NCI-H1105 treated with DMSO at 0.1 percent for 48 hours (cell line): ENCODE results near the gene ABHD10.

ENCODE experiments used
- DNase-seq: peaks from one replicate; lab custom pipeline; 2025; lab: John Stamatoyannopoulos, UW

ABHD10 gene

GRCh38 chr3:112000966-112001365 lies 22.1 kb downstream of the ABHD10 start:
- DNase-seq = no peak

DNA sequence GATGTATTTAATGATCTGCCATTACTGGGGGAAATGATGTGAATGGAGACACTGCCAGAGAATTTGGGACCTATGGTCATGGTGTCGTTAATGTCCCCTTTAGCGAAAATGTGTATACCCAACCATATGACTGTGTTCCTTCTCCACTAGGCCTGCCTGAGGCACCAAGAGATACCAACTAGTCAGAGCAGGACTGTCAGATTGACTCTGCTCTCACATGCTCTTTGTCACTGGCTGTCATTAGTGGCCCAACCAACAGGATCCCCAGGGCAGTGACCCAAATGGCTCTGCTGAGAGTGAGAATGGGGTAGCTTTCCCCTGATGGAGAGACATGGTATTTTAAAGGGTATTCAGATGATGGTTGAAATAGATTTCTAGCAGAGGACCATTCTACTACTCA lies 22.7 kb downstream of the ABHD10 start:
- DNase-seq = no peak

DNA sequence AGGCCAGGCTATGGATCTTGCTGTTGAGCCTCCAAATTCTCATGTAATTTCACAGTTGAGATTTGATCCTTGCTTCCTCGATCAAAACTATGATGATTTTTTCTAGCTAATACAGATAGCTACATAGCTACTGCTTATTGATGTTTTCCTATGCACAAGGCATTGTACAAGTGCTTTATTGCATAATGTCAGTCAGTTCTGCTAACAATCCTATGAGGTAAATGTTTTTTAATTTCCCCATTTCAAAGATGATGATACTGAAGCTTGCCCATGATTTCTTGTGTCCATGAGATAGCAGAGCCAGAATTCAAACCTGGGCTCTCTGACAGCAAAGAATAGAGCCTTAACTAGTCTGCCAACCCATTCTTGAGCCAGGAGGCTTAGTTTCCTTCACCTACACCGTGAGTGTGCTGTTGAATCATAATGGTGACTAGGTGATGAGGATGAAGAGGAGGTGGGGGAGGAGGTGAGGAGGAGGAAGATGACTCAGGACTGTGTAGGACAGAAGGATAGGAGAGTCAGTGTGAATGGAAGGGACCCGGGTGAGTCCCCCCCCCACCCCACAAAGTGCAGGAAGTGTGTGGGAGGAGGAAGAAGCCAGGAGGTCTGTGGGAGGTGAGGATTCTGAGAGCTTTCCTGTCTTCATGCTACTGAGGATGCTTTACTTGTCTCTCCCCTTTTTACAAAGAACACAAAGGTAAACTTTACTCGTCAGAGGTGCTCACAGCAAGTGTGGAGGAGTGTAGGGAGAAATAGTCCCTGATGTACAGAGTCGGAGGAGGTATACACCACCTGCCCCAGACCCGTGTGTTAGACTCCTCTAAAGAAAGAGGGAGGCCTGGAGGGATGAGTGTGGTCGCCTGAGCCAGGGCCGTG lies 23.5 kb downstream of the ABHD10 start:
- DNase-seq = no peak

DNA sequence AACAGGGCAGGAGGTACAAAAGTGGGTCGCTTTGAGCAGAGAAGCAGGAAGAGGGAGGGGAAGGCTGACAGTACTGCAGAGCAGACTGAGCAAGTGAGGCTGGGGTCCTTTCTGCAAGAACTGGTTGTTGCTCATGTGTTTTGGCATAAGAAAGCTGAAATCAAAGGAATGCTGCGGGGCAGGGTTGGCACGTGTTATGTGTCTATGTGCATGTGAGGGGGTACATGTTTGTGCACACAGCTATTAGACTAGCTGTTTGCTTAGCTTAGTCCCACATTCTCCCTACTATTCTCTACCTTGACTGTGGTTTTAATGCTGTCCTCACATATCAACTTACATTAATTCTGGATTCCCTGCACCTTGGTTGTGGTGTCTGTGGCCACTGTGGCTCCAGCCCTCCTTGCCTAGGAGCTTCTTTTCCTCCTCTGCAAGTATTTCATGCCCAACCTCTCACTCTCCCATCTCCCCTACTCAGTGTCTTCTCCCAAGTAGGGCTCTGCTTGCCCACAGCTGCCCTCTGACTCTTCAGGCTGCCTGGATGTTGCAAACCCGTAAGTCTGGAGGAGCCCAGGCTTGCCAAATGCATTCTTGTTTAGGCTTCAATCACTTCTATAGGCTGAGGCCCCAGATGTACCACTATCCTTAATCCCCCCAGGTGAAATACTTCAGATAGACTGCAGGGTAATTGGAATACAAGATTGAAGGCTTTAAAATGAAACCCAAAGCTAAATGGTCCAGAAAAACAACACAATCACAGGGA lies 24.7 kb downstream of the ABHD10 start:
- no peak for DNase-seq

- DNase-seq = no peak
These were observed 25.4 kb downstream of the ABHD10 start for GRCh38 chr3:112004187-112004586.

DNA sequence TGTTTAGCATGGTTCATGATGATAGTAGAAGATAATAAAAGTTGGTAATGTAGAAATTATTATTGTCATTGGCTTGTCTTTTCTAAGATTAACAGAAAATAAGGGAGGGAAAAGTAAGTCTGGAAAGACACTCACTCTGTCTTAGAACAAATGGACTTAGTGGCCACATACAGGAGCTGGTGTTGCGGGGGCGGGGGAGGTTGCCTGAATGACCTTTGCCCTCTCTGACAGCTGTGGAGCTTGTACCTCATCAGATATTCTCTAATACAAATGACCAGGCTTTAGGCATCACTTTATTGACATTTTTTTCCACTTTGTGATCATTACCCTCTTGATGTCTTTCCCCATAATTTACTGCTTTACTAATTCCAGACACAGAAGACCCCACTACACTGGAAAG lies 25.8 kb downstream of the ABHD10 start:
- DNase-seq = no peak

DNA sequence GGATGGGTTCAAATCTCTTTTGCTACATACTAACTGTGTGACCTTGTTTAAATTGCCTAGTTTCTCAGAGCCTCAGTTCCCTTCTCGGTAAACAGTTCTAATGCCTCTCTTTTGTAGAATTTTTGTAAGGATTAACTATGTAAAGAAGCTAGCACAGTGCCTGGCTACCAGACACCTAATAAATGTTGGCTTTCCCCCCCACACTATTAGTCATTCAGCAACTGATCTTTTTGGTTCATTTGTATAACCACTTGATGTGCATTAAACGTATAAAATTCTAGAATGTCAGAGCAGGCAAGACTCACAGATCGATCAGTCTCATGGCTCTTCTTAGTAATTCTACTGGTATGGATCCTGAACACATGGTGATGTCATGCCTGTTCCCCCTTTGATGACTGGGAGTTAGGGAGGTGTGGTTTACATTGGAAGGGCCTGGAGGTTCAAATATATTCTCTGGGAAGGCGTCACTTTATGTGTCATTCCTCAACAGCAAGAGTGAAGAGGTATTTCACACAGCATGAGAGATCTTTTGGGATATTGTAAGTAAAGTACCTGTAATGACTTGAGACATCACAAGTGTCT lies 26.4 kb downstream of the ABHD10 start:
- DNase-seq = no peak

DNA sequence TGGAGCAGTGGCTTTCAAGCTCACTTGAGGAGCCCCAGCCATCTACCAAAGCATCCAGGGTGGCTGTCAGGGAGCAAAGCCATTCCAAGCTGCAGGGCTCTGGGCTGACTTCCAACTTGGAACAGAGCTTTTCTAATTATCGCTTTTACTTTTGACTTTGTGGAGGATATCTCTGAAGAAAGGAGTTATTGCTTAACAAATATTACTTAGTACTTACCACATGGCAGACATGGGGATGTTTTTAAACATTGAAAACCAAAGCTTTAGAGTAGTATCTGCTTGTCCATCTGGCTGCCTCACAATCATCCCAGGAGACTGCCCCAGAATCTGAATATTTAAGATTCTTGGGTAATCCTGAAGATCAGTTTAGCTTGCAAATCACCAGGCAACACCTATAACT lies 28.8 kb downstream of the ABHD10 start:
- DNase-seq = peak; percentile 23

DNA sequence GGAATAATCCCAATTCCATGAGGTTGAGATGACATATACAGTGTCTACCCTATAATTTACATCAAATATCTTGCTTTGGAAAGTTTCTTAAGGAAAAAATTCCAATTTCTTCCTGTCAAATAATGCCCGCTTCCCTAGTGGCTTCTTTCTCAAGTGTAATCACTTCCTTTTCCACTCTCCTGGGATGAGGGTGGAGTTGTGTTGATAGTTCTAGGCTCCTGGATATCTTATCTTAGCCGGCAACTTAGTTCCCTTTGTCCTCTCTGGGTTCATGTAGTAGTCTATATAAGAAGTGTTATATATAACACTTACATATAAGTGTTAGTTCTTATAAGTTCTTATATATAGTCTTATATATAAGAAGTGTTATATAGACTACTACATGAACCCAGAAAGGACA lies 30.8 kb downstream of the ABHD10 start:
- no peak for DNase-seq

GRCh38 chr3:112010636-112011035 lies 31.8 kb downstream of the ABHD10 start:
- DNase-seq = peak; percentile 51

DNA sequence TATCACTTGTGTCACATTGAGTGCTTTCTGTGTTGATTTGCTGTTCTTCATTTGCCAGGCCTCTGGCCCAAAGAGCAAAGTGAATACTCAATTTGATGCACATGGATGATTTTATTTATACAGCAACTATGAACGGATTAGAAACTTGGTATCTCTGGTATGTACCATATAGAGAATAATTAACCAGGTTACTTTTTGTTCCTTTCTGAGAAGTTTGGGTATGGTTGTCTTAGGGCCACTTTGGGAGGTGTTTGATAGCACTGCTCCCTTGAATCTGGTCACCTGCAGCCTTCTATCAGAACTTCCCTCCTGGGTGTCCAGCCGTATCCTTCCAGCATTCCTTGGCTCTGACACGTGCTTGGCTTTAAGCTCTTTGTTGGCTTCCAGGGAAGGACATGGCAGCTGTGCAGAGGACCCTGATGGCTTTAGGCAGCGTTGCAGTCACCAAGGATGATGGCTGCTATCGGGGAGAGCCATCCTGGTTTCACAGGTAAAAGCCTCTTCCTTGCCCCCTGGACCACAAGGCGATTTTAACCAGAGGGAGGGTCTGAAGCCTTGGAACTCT lies 32.6 kb downstream of the ABHD10 start:
- no peak for DNase-seq

- DNase-seq = no peak
These were observed 33.6 kb downstream of the ABHD10 start for GRCh38 chr3:112012205-112012992.

GRCh38 chr3:112013058-112013783 lies 34.4 kb downstream of the ABHD10 start:
- DNase-seq = no peak

DNA sequence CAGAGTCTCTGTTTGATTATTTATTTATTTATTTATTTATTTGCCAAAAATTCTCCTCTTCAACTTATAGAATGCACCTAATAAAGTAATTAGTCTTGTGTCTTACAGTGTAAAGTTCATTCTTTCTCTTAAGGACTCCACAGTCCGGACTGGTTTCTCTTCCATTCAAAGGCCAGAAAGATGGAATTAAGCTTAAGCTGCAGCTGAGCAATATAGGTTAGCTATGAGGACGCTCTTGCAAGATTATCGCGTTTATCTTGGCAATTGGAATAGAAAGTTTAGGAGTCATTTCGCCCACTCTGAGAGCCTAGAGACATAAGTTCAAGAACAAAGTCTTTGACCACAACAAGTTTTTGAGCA lies 34.9 kb downstream of the ABHD10 start:
- no peak for DNase-seq

DNA sequence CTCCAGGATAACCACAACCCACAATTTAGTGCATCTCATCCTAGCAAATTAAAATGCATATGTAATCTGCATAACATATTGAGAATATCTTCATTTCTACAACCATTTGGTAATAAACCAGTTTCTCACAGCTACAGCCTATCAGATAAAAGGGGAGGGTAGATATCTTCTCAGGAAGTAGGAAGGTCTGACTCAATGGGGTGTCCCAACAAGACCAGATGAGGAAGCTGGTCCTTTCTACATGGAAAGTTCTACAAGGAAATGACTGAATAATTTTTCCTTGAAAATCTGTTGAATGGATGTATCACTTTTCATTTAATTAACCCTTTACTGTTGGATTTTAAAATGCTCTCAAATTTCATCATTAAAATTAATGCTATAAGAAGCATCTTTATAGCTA lies 38.3 kb downstream of the ABHD10 start:
- DNase-seq = no peak

DNA sequence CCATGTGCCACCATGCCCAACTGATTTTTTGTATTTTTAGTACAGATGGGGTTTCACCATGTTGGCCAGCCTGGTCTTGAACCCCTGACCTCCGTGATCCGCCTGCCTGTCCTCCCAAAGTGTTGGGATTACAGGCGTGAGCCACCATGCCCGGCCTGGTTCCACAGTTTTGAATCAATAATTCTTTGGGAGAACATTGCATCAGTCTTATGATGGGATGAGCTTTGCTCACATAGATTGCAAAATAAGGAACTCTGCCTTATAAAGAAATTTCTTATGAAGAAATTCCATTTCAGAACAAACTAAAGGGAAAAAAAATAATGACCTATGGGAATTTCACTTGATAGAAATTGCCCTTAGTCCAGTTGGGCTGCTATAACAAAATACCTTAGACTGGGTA lies 39.9 kb downstream of the ABHD10 start:
- no peak for DNase-seq

DNA sequence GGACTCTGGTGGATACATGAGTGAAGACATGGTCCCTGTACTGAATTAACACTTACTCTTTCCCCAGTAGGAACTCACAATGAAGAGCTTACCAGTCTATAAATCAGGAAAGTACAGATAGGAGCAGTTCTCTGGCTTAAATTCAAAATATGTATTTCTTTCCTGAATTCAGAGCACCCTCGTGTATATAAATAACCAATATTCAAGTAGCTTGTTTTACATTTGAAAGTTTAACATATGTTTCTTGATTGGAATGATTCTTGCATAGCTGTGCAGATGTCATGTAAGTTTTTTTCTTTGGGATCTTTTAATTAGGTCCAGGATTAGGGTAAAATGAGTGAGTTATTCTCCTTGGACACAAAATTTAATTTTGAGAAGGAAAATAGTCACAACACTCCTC lies 40.9 kb downstream of the ABHD10 start:
- no peak for DNase-seq

- DNase-seq = no peak
These were observed 41.9 kb downstream of the ABHD10 start for GRCh38 chr3:112020674-112021085.

DNA sequence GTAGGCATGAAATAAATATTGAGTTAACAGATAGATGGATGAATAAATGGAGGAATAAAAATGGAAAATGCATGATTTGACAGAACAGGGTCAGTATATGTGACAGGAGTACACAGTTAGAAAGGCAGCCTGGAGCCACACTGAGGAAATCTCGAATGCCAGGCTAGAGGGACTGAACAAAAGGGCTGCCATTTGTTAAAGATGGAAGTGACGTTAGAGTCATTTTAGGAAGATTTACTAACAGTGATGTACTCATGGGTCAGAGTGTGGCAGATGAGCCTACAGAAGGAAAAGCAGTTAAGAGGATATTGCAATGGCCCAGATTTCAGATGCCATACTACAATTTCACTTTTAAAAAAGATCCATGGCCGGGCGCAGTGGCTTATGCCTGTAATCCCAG lies 48.3 kb downstream of the ABHD10 start:
- no peak for DNase-seq

GRCh38 chr3:112027826-112028225 lies 49.0 kb downstream of the ABHD10 start:
- no peak for DNase-seq

DNA sequence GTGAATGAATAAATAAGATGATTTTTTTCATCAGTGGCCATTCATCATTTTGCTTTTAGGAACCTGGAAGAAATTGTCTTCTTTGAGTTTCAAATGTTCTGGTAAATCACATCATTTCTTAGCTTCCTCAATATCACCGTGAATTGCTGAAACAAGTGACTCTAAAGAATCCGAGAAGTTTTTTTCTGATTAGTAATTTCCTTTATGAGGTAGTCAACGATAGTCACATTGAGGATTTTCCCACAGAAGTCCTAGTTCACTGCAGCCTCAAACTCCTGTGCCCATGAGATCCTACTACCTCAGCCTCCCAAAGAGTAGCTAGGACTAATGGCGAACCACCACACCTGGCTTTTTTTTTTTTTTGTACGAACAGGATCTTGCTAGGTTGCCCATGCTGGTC lies 52.1 kb downstream of the ABHD10 start:
- no peak for DNase-seq
